GM19397 (cell line): Measurements from ENCODE around the gene NCAM2.
"Not testable (repeated sequence)": the region's sequence is repeated elsewhere in the genome, so short reads cannot be mapped to it uniquely, and the experiment has no call there.

ENCODE experiments used
- ATAC-seq: cut with Tn5 transposase; IDR thresholded peaks from one replicate; pipeline ENCODE4 v1.9.1; 2021; ENCODE audit warnings: mild to moderate bottlenecking, moderate library complexity; ENCODE audit not compliant: unreplicated experiment

Gene NCAM2

DNA sequence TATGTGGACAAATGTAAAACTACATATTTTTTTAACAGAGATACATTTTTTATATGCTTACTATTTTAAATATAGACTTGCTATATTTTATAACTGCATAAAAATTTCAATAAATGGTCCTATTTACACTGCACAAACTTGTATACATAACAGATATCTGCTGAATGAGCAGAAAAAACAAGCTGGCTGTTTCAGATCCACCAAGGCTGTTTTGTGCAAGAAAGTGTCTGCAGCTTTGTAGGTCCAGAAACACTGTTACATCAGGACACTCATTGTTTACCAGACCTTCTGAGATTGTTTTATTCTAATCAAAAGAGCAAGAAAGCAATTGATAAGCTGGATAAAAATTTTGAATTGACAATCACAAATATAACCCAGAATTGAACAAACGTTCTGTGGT, 99.3 kb downstream of the NCAM2 start:
- ATAC-seq = no peak

DNA sequence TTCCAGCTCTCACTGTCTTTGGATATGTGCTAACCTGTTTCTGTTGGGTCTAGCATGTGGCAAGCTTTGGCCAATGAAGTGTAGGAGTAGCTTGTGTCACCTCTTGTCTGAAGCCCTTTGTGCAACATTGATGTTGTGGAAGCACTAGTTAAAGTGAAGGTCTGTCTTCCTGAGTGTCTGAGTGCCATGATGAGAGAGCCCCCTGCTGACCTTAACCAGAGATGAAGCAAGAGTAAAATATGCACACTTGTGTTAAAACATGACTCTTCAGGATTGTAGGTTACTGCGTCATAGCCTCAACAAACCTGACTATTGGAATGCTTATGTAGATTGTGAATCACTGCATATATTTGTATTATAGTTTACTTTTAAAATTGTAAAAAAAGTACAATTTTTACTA, 103.7 kb downstream of the NCAM2 start:
- no peak for ATAC-seq

DNA sequence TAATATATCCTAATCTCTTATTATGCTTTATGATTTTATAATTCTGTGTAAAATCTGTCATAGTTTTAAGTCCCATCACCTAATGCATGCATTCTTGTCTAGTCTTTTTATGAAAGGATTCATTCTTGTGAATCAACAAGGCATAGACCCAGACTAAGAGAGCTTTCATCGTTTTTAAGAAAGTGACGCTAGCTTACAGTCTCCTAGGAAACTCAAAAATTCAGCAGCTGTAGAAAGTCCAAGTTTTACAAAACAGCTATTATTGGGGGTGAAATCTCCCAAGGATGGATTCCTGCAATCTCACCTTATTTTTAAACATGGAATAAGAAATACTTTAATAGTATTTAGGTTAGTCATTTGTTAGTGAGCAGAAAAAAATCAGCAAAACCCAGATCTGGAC, 104.7 kb downstream of the NCAM2 start:
- no peak for ATAC-seq

DNA sequence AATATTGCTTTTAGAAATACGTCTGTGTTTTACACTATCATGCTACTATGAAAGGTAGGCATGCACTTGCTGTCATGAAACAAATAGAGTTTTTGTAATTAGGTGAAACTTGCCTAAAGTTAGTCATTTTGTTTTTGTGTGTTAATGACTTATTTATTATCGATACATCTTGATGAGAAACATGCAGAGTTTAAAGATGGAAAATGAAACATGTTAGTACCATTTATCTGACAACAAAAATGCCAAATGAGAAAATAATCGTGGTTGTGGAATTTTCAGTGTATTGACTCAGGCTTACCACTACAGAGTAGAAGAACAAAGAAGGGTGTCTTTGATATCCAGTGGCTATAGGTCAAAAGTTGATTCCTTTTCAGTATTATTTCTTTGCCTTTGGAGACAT, 105.5 kb downstream of the NCAM2 start:
- no peak for ATAC-seq

- ATAC-seq = no peak
Observed at GRCh38 chr21:21109736-21110135, 111.5 kb downstream of the NCAM2 start.

- ATAC-seq = no peak
Observed at GRCh38 chr21:21111309-21111920, 113.2 kb downstream of the NCAM2 start.

GRCh38 chr21:21114461-21114860, 116.3 kb downstream of the NCAM2 start:
- no peak for ATAC-seq

- no peak for ATAC-seq
Observed at GRCh38 chr21:21119091-21119490, 120.9 kb downstream of the NCAM2 start.

DNA sequence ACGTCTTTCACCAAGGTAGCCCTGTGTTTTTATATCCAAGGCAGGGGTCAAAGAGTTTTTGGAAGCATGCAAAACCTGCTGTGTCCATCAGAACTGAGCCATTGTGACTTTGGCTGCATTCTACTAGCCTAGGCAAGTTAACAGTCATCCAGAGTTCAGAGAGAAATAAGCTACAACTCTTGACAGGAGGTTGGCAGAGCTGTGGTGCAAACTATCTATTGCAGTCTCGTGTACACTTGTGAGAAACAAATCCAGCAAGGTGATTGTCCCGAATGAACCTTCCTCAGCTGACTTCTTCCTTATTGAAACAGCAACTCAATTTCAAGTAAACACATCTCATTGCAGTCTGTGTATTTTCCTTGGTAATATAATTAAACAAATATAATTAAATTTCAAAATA, 124.5 kb downstream of the NCAM2 start:
- ATAC-seq = no peak

GRCh38 chr21:21132390-21132789, 134.2 kb downstream of the NCAM2 start:
- no peak for ATAC-seq

DNA sequence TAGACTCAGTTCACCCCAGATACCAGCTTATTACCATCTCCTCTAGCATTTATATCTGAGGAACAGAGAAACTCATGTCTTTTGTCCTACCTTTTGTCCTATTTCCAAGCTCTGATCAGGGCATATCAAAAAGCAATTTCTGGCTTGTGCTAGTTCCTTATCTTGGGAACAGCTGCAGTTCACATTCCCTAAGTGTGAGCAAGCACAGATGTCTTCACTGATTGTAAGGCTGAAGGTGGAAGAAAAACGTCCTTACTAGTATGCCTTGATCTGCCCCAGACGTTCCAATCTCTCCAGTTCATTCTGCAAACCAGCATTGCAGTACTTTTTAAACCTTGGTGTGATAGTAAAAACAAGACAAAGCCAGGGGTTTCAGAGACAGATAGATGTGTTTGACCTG, 139.8 kb downstream of the NCAM2 start:
- no peak for ATAC-seq

GRCh38 chr21:21146587-21147373, 148.6 kb downstream of the NCAM2 start:
- ATAC-seq = no peak

GRCh38 chr21:21147374-21147745, 149.2 kb downstream of the NCAM2 start:
- no peak for ATAC-seq

DNA sequence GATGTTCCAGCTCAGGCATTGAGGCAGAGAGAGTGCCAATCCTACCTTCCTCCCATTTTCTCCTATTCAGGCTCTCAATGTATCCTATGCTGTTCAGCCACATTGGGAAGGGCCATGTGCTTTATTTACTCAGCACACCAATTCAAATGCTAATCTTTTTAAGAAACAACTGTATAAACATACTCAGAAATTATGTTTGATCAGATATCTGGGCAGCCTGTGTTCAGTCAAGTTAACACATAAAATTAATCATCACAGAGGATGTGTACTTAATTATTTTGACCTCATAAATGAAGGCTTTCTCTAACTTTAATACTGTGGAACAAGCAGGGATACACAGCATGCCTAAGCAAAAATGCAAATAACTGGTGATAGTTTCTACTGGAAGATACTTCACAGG, 149.8 kb downstream of the NCAM2 start:
- ATAC-seq = no peak

DNA sequence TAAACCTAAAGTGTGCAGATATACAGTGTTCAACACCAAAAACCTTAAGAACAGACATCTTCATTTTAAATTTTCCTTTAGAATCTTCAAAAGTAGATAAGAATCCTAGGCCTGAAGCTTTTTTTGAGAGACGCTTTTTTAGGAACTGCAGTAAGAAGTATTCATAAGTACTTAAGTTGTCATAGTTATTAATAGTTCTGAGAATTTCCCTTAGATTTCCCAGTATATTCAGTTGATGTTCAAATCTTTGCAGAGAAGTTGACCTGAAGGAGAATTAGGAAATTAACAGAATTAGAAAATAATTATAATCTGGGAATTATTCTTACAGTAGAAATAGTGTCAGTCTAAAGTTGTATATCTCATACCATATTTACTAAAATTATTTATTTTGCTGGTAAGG, 150.3 kb downstream of the NCAM2 start:
- no peak for ATAC-seq

DNA sequence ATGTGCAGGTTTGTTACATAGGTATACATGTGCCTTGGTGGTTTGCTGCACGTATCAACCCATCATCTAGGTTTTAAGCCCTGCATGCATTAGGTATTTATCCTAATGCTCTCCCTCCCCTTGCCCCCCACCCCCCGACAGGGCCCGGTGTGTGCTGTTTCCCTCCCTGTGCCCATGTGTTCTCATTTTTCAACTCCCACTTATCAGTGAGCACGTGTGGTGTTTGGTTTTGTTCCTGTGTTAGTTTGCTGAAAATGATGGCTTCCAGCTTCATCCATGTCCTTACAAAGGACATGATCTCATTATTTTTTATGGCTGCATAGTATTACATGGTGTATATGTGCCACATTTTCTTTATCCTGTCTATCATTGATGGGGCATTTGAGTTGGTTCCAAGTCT, 151.2 kb downstream of the NCAM2 start:
- ATAC-seq = not testable (repeated sequence)

- ATAC-seq = no peak
Observed at GRCh38 chr21:21151231-21151630, 153.0 kb downstream of the NCAM2 start.

DNA sequence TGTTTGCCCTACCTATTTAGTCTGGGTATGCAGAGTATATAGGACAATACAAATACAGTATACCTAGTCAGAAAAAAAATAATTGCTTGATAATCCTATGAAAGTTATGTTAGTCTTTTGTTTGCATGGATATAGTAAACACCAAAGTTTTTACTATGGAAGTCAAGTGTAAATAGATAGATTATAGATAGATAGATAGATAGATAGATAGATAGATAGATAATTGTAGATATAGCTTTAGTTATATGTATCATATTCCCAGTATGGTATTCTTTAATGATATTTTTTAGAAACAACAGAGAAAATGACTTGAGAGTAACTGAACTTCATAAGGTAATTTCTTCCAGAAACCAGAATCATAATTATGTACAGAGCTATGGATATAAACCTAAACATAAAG, 158.2 kb downstream of the NCAM2 start:
- no peak for ATAC-seq

GRCh38 chr21:21156957-21157356, 158.7 kb downstream of the NCAM2 start:
- no peak for ATAC-seq

GRCh38 chr21:21158376-21158918, 160.2 kb downstream of the NCAM2 start:
- ATAC-seq = no peak

- no peak for ATAC-seq
Observed at GRCh38 chr21:21159253-21159899, 161.2 kb downstream of the NCAM2 start.

- no peak for ATAC-seq
Observed at GRCh38 chr21:21162786-21163185, 164.6 kb downstream of the NCAM2 start.
